HG03571 (cell line): ENCODE data around the gene GHR.

ENCODE experiments used
- ATAC-seq: cut with Tn5 transposase; IDR thresholded peaks from one replicate; pipeline ENCODE4 v1.9.1; 2021; ENCODE audit not compliant: unreplicated experiment

GHR gene

DNA sequence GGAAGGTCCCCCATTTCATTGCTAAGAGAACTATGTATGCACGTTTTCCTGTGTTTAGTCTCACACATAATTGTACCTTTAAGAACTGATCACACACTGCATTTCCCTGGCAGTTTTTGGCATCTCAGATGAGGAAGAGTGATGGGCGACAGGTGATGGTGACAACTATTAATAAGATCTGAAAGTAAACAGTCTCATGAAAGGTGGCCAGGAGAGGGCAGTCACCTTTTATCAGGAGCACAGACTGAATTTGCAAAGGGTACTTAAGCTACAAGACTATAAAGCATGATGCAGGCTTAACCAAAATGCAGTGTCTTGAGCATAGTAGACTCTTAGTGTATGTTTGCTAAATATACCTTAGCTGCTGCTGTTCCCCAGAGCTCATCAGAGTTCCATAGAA lies 91.5 kb downstream of the GHR start:
- ATAC-seq = no peak

DNA sequence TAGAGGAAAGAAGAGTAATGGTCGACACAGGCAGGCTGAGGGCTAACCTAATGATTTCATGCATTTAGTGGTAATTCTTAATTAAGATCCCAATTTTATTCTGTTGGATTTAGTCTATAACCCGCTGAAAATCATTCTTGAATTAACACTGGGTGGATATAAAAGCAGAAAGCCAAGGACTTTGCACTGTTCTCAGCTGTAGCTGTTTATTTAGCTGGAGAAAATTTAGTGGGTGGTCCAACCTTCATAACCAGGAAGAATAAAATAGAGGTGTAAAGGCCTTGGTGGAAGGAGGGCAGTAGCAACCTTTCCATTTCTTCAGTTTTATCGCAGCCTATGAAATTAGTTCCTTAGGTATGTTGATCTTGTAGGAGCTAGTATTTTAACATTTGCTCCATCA lies 92.3 kb downstream of the GHR start:
- no peak for ATAC-seq

GRCh38 chr5:42516282-42517042 lies 93.2 kb downstream of the GHR start:
- no peak for ATAC-seq

- ATAC-seq = no peak
Measured at GRCh38 chr5:42517164-42517563, 93.9 kb downstream of the GHR start.

DNA sequence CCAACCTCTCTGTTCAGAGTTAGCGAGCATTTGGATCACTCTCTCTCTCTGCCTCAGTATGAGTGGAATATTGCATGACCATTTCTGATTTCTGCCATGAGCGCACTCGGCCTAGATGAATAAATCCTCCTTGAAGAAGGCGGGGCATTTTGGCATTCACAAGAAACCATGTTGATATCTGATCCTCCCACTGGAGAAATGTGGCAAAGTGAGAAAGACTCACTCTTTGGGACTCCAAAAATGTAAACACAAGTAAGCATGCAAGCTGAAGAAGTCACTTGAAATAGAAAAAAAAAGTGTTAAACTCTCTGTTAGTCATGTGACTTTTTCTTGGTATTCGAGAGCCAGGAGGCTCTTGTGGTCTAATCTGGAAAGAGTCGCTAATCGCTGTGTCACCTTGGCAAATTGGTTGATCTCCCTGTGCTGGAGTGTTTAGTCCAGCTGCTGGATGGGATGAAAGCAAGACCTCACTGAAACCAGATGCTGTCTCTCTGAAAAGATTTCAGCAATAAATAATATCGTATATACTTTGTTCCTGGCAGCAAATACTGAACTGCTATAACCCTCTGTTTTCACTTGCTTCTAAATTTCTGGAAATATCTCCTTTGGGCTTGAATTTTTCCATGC lies 95.5 kb downstream of the GHR start:
- ATAC-seq = no peak

DNA sequence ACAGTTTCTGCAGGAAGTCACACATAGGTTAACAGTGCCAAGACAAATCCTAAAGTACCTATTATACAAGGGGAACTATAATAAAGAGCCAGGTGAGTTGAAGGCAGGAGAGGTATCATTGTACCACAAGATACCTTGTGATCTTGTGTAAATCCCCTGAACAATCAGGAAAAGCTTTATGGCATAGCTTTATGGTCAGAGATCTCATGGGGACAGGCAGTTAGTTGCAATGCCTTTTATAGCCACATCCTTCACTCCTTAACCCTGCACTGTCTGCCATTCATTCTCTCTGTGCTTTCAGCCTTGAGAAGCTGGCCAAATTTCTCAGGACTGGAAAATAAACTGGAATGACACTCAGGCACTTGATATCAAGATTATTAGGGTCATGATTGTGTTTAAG lies 97.0 kb downstream of the GHR start:
- no peak for ATAC-seq

DNA sequence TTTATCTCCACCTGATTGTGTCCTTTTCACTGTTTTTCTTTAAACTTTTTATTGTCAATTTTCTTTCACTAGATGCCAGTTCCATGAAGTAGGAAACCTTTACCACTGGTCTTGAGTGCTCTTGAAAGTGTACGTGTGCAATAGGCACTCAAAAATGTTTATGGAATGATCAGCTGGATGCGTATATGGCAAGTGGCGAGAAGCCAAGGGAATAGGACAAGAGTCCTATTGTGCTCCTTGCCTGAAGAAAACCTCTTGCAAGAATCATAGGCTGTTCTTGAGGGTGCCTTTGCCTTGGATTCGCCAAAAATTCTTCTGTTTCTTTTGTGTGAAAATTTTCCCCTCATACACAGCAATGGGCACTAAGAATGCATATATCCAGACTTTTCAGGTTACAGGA lies 97.7 kb downstream of the GHR start:
- no peak for ATAC-seq

DNA sequence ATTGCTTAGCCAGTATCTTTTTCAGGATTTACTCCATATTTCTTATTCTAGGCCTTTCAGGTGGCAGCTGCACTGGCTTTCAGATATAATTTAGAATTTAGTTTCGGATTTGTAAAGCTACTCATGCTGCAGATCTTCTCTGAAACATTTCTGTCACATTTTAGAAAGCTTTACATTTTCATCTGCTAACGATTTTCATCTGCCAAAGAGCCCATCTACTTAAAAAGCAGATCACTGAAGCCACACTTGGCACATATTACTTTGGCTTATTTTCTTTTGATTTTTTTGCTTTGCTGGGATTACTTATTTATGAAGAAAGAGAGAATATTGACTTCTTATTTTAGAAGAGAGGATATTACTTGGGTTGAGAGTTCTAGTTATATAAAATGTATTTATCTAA lies 98.2 kb downstream of the GHR start:
- ATAC-seq = no peak

GRCh38 chr5:42522783-42523182 lies 99.5 kb downstream of the GHR start:
- no peak for ATAC-seq

DNA sequence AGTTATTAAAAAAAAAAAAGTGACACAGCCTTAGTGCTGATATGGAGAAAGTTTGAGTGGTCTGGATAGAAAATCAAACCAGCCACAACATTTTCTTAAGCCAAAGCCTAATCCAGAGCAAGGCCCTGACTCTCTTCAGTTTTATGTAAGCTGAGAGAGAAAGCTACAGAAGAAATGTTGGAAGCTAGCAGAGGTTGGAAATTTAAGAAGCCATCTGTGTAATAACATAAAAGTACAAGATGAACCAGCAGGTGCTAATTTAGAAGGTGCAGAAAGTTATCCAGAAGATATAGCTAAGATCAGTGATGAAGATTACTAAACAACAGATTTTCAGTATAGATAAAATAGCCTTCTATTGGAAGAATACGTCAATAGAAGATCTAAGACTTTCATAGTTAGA lies 102.9 kb downstream of the GHR start:
- ATAC-seq = no peak

GRCh38 chr5:42531611-42532010 lies 108.4 kb downstream of the GHR start:
- ATAC-seq = no peak

DNA sequence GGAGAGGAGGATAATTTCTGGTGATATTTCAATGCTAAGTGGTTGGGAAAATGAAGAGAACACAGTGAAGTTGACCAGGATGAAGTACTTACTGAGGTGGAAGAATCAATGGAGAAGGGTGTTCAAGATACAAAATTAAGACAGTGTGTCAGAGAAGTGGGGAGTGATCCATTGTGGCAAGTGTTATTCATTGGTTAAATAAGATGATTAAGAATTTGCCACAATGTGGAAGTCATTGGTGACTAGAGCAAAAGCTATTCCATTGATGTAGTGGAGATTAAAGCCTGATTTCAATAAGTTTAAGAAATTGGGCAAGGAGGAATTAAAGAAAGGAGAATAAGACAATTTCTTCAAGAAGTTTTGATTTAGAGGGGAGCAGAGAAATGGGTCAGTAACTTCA lies 118.9 kb downstream of the GHR start:
- ATAC-seq = no peak

GRCh38 chr5:42543774-42544173 lies 120.5 kb downstream of the GHR start:
- ATAC-seq = no peak

DNA sequence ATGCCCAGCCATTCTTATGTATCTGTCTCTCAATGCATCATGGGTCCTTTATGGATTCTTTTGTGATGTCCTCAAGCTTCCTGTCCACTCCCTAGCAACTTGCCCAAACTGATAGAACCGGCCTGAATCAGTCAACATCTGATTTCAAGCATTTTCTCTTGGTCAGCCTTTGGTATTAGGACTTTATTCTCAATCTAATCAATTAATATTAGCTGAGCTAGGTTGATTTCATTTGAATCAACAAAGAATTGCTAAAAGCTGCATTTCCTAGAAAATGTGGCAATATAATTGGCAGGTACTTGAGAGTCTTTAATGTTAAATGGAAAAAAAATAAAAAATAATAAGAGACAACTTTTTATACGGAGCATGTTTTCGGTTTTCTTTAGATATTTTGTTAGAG lies 121.8 kb downstream of the GHR start:
- no peak for ATAC-seq

GRCh38 chr5:42547141-42547540 lies 123.9 kb downstream of the GHR start:
- no peak for ATAC-seq

DNA sequence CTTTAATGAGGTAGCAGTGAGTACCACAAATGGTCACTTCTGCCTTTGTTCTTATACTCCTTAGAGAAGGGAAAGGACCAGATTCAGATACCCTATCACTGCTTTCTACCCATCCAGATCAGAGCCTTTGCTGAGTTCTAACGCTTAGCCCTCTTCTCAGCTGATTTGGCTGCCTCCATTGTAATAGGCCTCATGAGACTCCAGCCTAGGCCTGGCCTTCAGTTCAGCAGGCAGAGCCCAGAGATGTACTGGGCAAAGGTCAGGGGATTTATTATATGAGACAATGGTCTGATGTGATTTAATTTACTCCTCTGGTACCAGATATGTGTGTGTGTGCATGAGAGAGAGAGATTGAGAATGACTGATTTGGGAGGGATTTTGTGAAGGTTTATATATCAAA lies 124.7 kb downstream of the GHR start:
- no peak for ATAC-seq

DNA sequence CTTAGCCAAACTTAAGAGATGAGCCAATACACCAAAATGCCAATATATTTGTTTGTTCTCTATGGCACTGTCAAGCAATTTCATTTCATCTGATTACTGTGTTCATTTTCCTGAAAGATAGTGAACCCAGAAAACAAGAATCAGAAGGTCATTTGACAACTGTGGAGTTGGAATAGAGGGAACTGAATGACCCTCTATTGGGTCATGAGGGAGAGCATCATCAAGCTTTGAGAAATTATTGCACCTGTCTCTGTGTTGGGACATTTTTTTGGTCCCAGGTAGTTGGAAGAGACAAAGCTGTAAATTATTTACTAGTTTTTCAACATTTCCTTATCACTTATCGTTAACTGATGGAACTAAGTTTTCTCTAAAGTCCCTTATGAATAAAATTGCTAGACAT lies 129.4 kb downstream of the GHR start:
- ATAC-seq = no peak

GRCh38 chr5:42553461-42553860 lies 130.2 kb downstream of the GHR start:
- no peak for ATAC-seq

DNA sequence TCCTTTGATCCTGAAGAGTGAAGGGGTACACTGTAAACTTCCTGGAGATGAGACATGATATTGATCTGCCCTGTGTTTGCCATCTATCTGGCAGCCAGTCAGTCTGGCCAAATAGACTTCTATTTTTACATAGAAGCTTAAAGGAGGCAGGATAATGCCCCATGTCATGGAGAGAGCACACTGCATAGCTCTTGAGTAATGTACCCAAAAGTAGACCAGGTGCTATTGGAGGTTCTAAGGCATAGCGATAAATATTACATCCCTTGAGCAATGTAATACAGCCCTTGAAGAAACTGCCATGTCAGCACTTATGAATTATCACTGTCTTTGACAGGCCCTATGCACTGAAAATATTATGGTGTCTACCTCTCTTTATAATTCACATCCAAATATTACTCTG lies 131.8 kb downstream of the GHR start:
- no peak for ATAC-seq

- no peak for ATAC-seq
Measured at GRCh38 chr5:42555797-42556196, 132.6 kb downstream of the GHR start.

DNA sequence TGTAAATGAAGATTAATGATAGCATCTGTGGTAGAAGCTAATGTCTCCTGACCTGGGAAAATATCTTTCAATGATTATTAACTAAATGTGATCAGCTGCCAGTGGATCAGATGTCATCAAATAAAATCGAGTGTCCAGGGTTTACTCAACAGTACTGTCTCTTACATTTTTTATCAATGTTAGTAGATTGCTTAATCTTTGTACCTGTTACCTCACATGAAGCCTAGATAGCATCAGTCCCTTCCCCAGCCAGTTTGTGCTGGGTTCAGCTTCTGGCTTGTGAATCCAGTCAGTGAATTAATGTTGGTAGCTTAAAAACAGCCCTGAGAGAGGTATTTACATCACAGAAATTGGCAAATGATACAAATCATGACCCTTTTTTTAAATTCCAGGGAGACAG lies 134.4 kb downstream of the GHR start:
- ATAC-seq = no peak

DNA sequence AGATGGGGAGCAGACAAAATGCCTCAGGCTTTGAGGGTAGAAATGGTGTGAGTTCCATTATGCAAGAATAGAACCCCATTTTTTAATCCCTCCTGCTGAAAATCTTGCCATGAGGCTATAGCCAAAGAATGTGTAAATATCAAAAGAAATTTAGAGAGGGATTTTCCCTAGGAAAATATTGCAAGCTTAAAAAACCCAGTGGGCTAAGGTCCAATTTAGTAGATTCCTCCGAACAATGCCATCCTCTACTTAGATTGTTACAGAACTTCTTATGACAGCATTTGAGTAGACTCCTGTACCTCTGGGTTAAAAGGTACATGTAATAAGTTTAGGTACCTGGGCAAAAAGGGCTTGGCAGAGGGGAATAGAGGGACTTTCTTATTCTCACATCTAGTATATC lies 138.4 kb downstream of the GHR start:
- no peak for ATAC-seq
